IMR-90 (cell line): ENCODE data around the gene PEX14. TPM values are rescaled to one million over a fixed set of nuclear protein-coding genes. Genes with fewer than 3 reads are reported as not detected.

Source experiments
- ATAC-seq: fragments of 200-7000 bp; cut with Tn5 transposase; 2 replicates; pipeline ENCODE4 v1.9.1; 2020; ENCODE audit warnings: low read depth, mild to moderate bottlenecking, moderate library complexity
- BruUV-seq: library from RNA; stranded (reverse); fragments of 400-500 nt; replicated peaks from 2 replicates; lab custom pipeline; 2021; lab: Mats Ljungman, UMichigan
- CTCF ChIA-PET: fragments of 300-600 bp; formaldehyde crosslinking; extraction: SDS; loops from one replicate; lab custom pipeline; 2021; ENCODE audit warnings: antibody characterized with exemption; lab: Yijun Ruan, JAX
- POLR2A ChIA-PET: fragments of 300-600 bp; sonication (Branson Sonifier 250); formaldehyde crosslinking; loops from one replicate; lab custom pipeline; 2022; ENCODE audit warnings: antibody characterized with exemption; ENCODE audit not compliant: unreplicated experiment; lab: Charles Lee
- DNase-seq: peaks from one replicate; pipeline ENCODE4 v3.0.0; 2013
- H2AFZ ChIP-seq: replicated peaks from 2 replicates; pipeline ENCODE3; 2013; ENCODE audit warnings: low read length, mild to moderate bottlenecking; ENCODE audit not compliant: poor library complexity
- H2AK5ac ChIP-seq: 2 replicates; pipeline ENCODE4 v1.6.1; 2013; ENCODE audit warnings: low read depth, low read length, inconsistent platforms
- H2AK9ac ChIP-seq: replicated peaks from 2 replicates; pipeline ENCODE3; 2013; ENCODE audit warnings: mild to moderate bottlenecking, low read depth, low read length, moderate library complexity; ENCODE audit not compliant: poor library complexity
- H2BK120ac ChIP-seq: 2 replicates; pipeline ENCODE4 v1.6.1; 2013; ENCODE audit warnings: low read depth, low read length, inconsistent platforms
- H2BK15ac ChIP-seq: 3 replicates; pipeline ENCODE4 v1.6.1; 2013; ENCODE audit warnings: low read depth, low read length, inconsistent platforms
- H2BK20ac ChIP-seq: 2 replicates; pipeline ENCODE4 v1.6.1; 2013; ENCODE audit warnings: low read depth, mild to moderate bottlenecking, inconsistent platforms, low read length, moderate library complexity
- H2BK5ac ChIP-seq: 2 replicates; pipeline ENCODE4 v1.6.1; 2013; ENCODE audit warnings: mild to moderate bottlenecking, low read depth, low read length, inconsistent platforms; ENCODE audit not compliant: poor library complexity, severe bottlenecking
- H3K14ac ChIP-seq: replicated peaks from 2 replicates; pipeline ENCODE4 v1.6.1; 2013; ENCODE audit warnings: low read depth, low read length, inconsistent platforms
- H3K18ac ChIP-seq: 2 replicates; pipeline ENCODE4 v1.6.1; 2013; ENCODE audit warnings: low read depth, low read length, control low read depth
- H3K23ac ChIP-seq: 2 replicates; pipeline ENCODE4 v1.6.1; 2013; ENCODE audit warnings: low read depth, low read length, inconsistent platforms
- H3K27ac ChIP-seq: 2 replicates; pipeline ENCODE4 v1.5.1; 2013; ENCODE audit warnings: mild to moderate bottlenecking, control low read depth, low read length; ENCODE audit not compliant: insufficient read depth
- H3K27me3 ChIP-seq: 2 replicates; pipeline ENCODE4 v1.6.1; 2013; ENCODE audit warnings: low read length; ENCODE audit not compliant: control insufficient read depth, insufficient read depth
- H3K36me3 ChIP-seq: 2 replicates; pipeline ENCODE4 v1.6.1; 2013; ENCODE audit warnings: low read length, mixed read lengths; ENCODE audit not compliant: control insufficient read depth, insufficient read depth
- H3K4ac ChIP-seq: 2 replicates; pipeline ENCODE4 v1.6.1; 2013; ENCODE audit warnings: low read depth, low read length, inconsistent platforms
- H3K4me1 ChIP-seq: 2 replicates; pipeline ENCODE4 v1.6.1; 2013; ENCODE audit warnings: low read length, mixed read lengths; ENCODE audit not compliant: control insufficient read depth, insufficient read depth
- H3K4me2 ChIP-seq: 2 replicates; pipeline ENCODE4 v1.6.1; 2013; ENCODE audit warnings: low read depth, mild to moderate bottlenecking, control low read depth, low read length, moderate library complexity
- H3K4me3 ChIP-seq: 2 replicates; pipeline ENCODE4 v1.5.1; 2013; ENCODE audit warnings: low read depth, mild to moderate bottlenecking, control low read depth, low read length, moderate library complexity; ENCODE audit not compliant: insufficient read depth
- H3K56ac ChIP-seq: 2 replicates; pipeline ENCODE4 v1.6.1; 2013; ENCODE audit warnings: low read length, inconsistent platforms; ENCODE audit not compliant: insufficient read depth; ENCODE audit errors: extremely low read depth
- H3K79me1 ChIP-seq, 2 experiments: 2 replicates each; pipeline ENCODE4 v1.6.1; 2013; ENCODE audit warnings: low read length in 2 of 2, inconsistent platforms in 1 of 2, low read depth in 1 of 2
- H3K9ac ChIP-seq: 2 replicates; pipeline ENCODE4 v1.6.1; 2013; ENCODE audit warnings: low read depth, low read length, control low read depth
- H3K9me1 ChIP-seq: 2 replicates; pipeline ENCODE4 v1.6.1; 2013; ENCODE audit warnings: low read length, inconsistent platforms; ENCODE audit not compliant: insufficient read depth
- H3K9me3 ChIP-seq: 2 replicates; pipeline ENCODE4 v1.6.1; 2013; ENCODE audit warnings: low read length; ENCODE audit not compliant: control insufficient read depth, insufficient read depth
- H4K20me1 ChIP-seq: 2 replicates; pipeline ENCODE4 v1.6.1; 2013; ENCODE audit warnings: low read length, inconsistent platforms; ENCODE audit not compliant: insufficient read depth
- H4K5ac ChIP-seq: 2 replicates; pipeline ENCODE4 v1.6.1; 2013; ENCODE audit warnings: mild to moderate bottlenecking, low read depth, low read length, control low read depth
- H4K8ac ChIP-seq, 2 experiments: 2 replicates each; pipeline ENCODE4 v1.6.1; 2013; ENCODE audit warnings: low read depth in 2 of 2, low read length in 2 of 2, control low read depth in 1 of 2, inconsistent platforms in 1 of 2
- H4K91ac ChIP-seq: 2 replicates; pipeline ENCODE4 v1.6.1; 2013; ENCODE audit warnings: low read depth, low read length, inconsistent platforms; ENCODE audit not compliant: insufficient read depth
- BHLHE40 ChIP-seq: fragments of 150-350 bp; IDR thresholded peaks from 2 replicates; pipeline ENCODE4 v1.6.1; 2016; ENCODE audit warnings: mild to moderate bottlenecking, low read depth, low read length
- CEBPB ChIP-seq: IDR thresholded peaks from 2 replicates; pipeline ENCODE4 v1.6.1; 2012; ENCODE audit warnings: low read depth, low read length, improper control_type of control experiment
- CTCF ChIP-seq: conservative IDR thresholded peaks from 2 replicates; pipeline ENCODE4 v1.5.1; 2012; ENCODE audit warnings: mild to moderate bottlenecking, low read depth, low read length, improper control_type of control experiment
- ELK1 ChIP-seq: fragments of 150-350 bp; IDR thresholded peaks from 2 replicates; pipeline ENCODE4 v1.6.1; 2016; ENCODE audit warnings: low read depth, mild to moderate bottlenecking, low read length, moderate library complexity, borderline replicate concordance
- FOS ChIP-seq: fragments of 150-350 bp; IDR thresholded peaks from 2 replicates; pipeline ENCODE4 v1.6.1; 2016; ENCODE audit warnings: low read depth, low read length
- MAFK ChIP-seq: IDR thresholded peaks from 2 replicates; pipeline ENCODE4 v1.6.1; 2012; ENCODE audit warnings: low read depth, low read length, improper control_type of control experiment
- MAZ ChIP-seq: IDR thresholded peaks from 2 replicates; pipeline ENCODE4 v1.6.1; 2012; ENCODE audit warnings: low read depth, mild to moderate bottlenecking, low read length, improper control_type of control experiment, moderate library complexity, borderline replicate concordance
- MXI1 ChIP-seq: IDR thresholded peaks from 2 replicates; pipeline ENCODE4 v1.6.1; 2012; ENCODE audit warnings: low read depth, mild to moderate bottlenecking, low read length, moderate library complexity, borderline replicate concordance
- NFE2L2 ChIP-seq: fragments of 150-350 bp; IDR thresholded peaks from 2 replicates; pipeline ENCODE4 v1.6.1; 2016; ENCODE audit warnings: low read depth, mild to moderate bottlenecking, low read length
- POLR2A ChIP-seq: IDR thresholded peaks from 2 replicates; pipeline ENCODE4 v1.6.1; 2012; ENCODE audit warnings: mild to moderate bottlenecking, low read depth, low read length
- RAD21 ChIP-seq: IDR thresholded peaks from 2 replicates; pipeline ENCODE4 v1.6.1; 2012; ENCODE audit warnings: low read length, improper control_type of control experiment
- RCOR1 ChIP-seq: IDR thresholded peaks from 2 replicates; pipeline ENCODE4 v1.6.1; 2012; ENCODE audit warnings: mild to moderate bottlenecking, low read length, improper control_type of control experiment; ENCODE audit not compliant: insufficient replicate concordance
- RFX5 ChIP-seq: IDR thresholded peaks from 2 replicates; pipeline ENCODE4 v1.8.0; 2012; ENCODE audit warnings: low read depth, mild to moderate bottlenecking, low read length, moderate library complexity
- SMC3 ChIP-seq: fragments of 150-350 bp; IDR thresholded peaks from 2 replicates; pipeline ENCODE4 v1.6.1; 2016; ENCODE audit warnings: low read depth, mild to moderate bottlenecking, antibody characterized with exemption, low read length, moderate library complexity
- USF2 ChIP-seq: fragments of 150-350 bp; IDR thresholded peaks from 2 replicates; pipeline ENCODE4 v1.6.1; 2017; ENCODE audit warnings: mild to moderate bottlenecking, antibody characterized with exemption, low read length, low read depth
- WGBS, 2 experiments: methylation state at CpG; one replicate each; pipeline versions ENCODE4 v1.1.5 to v1.1.7; 2013; ENCODE audit warnings: missing lambda C conversion rate in 2 of 2; ENCODE audit not compliant: insufficient read length in 1 of 2; ENCODE audit errors: extremely low coverage in 2 of 2; 5-methylcytosine and 5-hydroxymethylcytosine counted together
- dilution Hi-C: fragments of 300-500 bp; cut with HindIII; formaldehyde crosslinking; loops from one replicate; pipeline ENCODE4 v1.14.3; 2018; ENCODE audit warnings: low sequenced_read_pairs; ENCODE audit not compliant: unreplicated experiment
- in situ Hi-C: fragments of 300-500 bp; cut with MboI; formaldehyde crosslinking; loops from 3 replicates; pipeline ENCODE4 v1.14.3; 2019; ENCODE audit warnings: low sequenced_read_pairs, inconsistent platforms, mixed read lengths
- intact Hi-C: fragments of 100-400 bp; cut with micrococcal nuclease; formaldehyde crosslinking; loops from 2 replicates; pipeline ENCODE4 v1.10.0; 2022
- polyA plus RNA-seq, 3 experiments: library from polyadenylated mRNA; depleted of rRNA; stranded (reverse); fragments of >200 nt; gene quantifications; 2 replicates each; pipeline ENCODE4 v1.2.3, GENCODE V29; 2012; ENCODE audit warnings: low replicate concordance in 1 of 3
- total RNA-seq: library from RNA; depleted of rRNA; stranded (reverse); fragments of >200 nt; gene quantifications from 2 replicates; pipeline ENCODE4 v1.2.3, GENCODE V29; 2012

PEX14 gene
- total and polyA plus RNA-seq, 2 of the 4 experiments (the other 2 are of a cell fraction) = 9.5 to 22.5 TPM

- BruUV-seq = no TSS peak
- no peak overlapping the region for H3K14ac ChIP-seq
- no peak overlapping the region for H3K18ac ChIP-seq
- no peak overlapping the region for H2AFZ ChIP-seq
- H4K8ac ChIP-seq = no peak overlapping the region
- H2BK120ac ChIP-seq = no peak overlapping the region
- H2BK15ac ChIP-seq = no peak overlapping the region
- H3K4ac ChIP-seq = no peak overlapping the region
- no peak for ATAC-seq
- ChIA-PET POLR2A (no interaction called here), CTCF (no interaction called here)
- H3K4me3 ChIP-seq = no peak overlapping the region
- no peak overlapping the region for H3K27ac ChIP-seq
- no peaks in the 10 kb centered on the region; the same call in 1 of the 2 replicates for H3K4me1 ChIP-seq
- H4K5ac ChIP-seq = no peak overlapping the region
- TF ChIP-seq BHLHE40 (no peak), ELK1 (no peak), RCOR1 (no peak), FOS (no peak), CTCF (no peak), SMC3 (no peak), RFX5 (no peak), USF2 (no peak), POLR2A (no peak), MAFK (no peak), RAD21 (no peak), NFE2L2 (no peak), CEBPB (no peak), MAZ (no peak), MXI1 (no peak)
- dilution Hi-C loops = no loop called here
- H3K4me2 ChIP-seq = no peak overlapping the region
- WGBS, 2 experiments = no CpG with 5 or more reads among the region's 4 CpGs
- in situ Hi-C loops = no loop called here
- H4K91ac ChIP-seq = no peak overlapping the region
- no peak for DNase-seq
- H2BK20ac ChIP-seq = no peak overlapping the region
- peaks cover 13 to 14% of the 10 kb centered on the region in 2 experiments for H3K79me1 ChIP-seq
- H3K9ac ChIP-seq = no peak overlapping the region
- no peaks in the 10 kb centered on the region for H4K20me1 ChIP-seq
- no peak overlapping the region for H3K56ac ChIP-seq
- no peak overlapping the region for H2BK5ac ChIP-seq
- no peak overlapping the region for H2AK5ac ChIP-seq
- intact Hi-C loops = no loop called here
- H2AK9ac ChIP-seq = no peak overlapping the region
- peaks cover 24% of the 10 kb centered on the region for H3K36me3 ChIP-seq
- H3K27me3 ChIP-seq = no peaks in the 10 kb centered on the region
- no peaks in the 10 kb centered on the region for H3K9me3 ChIP-seq
- H3K23ac ChIP-seq = no peak overlapping the region
- H3K9me1 ChIP-seq = no peaks in the 10 kb centered on the region
Observed at GRCh38 chr1:10470043-10470442, 4.7 kb upstream of the PEX14 start.
